Astrocyte (in vitro differentiated cells and primary cell): ENCODE data around the gene PDE6B. TPM values are rescaled to one million over a fixed set of nuclear protein-coding genes. Genes with fewer than 3 reads are reported as not detected.

Experiments
- DNase-seq: peaks from one replicate; pipeline ENCODE4 v3.0.0-alpha.2; 2010; ENCODE audit warnings: low read depth
- FAIRE-seq: peaks from 2 replicates; lab custom pipeline; 2011; peaks lifted over from hg19 to GRCh38; lab: Jason Lieb, UNC
- H2AFZ ChIP-seq: 2 replicates; pipeline ENCODE4 v1.6.0; 2012; ENCODE audit warnings: low read depth, low read length, inconsistent platforms
- H3K27ac ChIP-seq: 2 replicates; pipeline ENCODE4 v1.5.1; 2011; ENCODE audit warnings: low read depth, low read length, inconsistent platforms
- H3K27me3 ChIP-seq: 2 replicates; pipeline ENCODE4 v1.6.0; 2011; ENCODE audit warnings: low read length, inconsistent platforms; ENCODE audit not compliant: insufficient read depth
- H3K36me3 ChIP-seq: 2 replicates; pipeline ENCODE4 v1.5.1; 2011; ENCODE audit warnings: low read length, inconsistent platforms; ENCODE audit not compliant: insufficient read depth
- H3K4me1 ChIP-seq: 2 replicates; pipeline ENCODE4 v1.5.1; 2011; ENCODE audit warnings: low read length, inconsistent platforms; ENCODE audit not compliant: insufficient read depth
- H3K4me2 ChIP-seq: 2 replicates; pipeline ENCODE4 v1.6.0; 2012; ENCODE audit warnings: low read length, inconsistent platforms
- H3K4me3 ChIP-seq: 2 replicates; pipeline ENCODE4 v1.5.1; 2011; ENCODE audit warnings: low read depth, mild to moderate bottlenecking, low read length, inconsistent platforms; ENCODE audit not compliant: insufficient read depth
- H3K79me2 ChIP-seq: 2 replicates; pipeline ENCODE4 v1.6.0; 2012; ENCODE audit warnings: mild to moderate bottlenecking, low read length, inconsistent platforms; ENCODE audit not compliant: insufficient read depth
- H3K9ac ChIP-seq: 2 replicates; pipeline ENCODE4 v1.6.0; 2012; ENCODE audit warnings: mild to moderate bottlenecking, low read length, inconsistent platforms
- H3K9me3 ChIP-seq: 2 replicates; pipeline ENCODE4 v1.5.1; 2012; ENCODE audit warnings: low read depth, mild to moderate bottlenecking, low read length, inconsistent platforms; ENCODE audit not compliant: insufficient read depth
- H4K20me1 ChIP-seq: 2 replicates; pipeline ENCODE4 v1.6.0; 2012; ENCODE audit warnings: low read length, inconsistent platforms; ENCODE audit not compliant: insufficient read depth
- H3K27ac Mint-ChIP-seq: one replicate; pipeline ENCODE4 v1.8.0; 2021; ENCODE audit warnings: mild to moderate bottlenecking, mixed read lengths; ENCODE audit not compliant: unreplicated experiment
- H3K27me3 Mint-ChIP-seq: one replicate; pipeline ENCODE4 v1.8.0; 2021; ENCODE audit warnings: low read depth, mixed read lengths; ENCODE audit not compliant: unreplicated experiment
- H3K36me3 Mint-ChIP-seq: one replicate; pipeline ENCODE4 v1.8.0; 2021; ENCODE audit warnings: low read depth, mixed read lengths; ENCODE audit not compliant: unreplicated experiment
- H3K4me1 Mint-ChIP-seq: one replicate; pipeline ENCODE4 v1.8.0; 2021; ENCODE audit warnings: low read depth, mixed read lengths; ENCODE audit not compliant: unreplicated experiment
- H3K4me3 Mint-ChIP-seq: one replicate; pipeline ENCODE4 v1.8.0; 2021; ENCODE audit warnings: mild to moderate bottlenecking, moderate library complexity, mixed read lengths; ENCODE audit not compliant: unreplicated experiment
- H3K9me3 Mint-ChIP-seq: one replicate; pipeline ENCODE4 v1.8.0; 2021; ENCODE audit warnings: mild to moderate bottlenecking, mixed read lengths; ENCODE audit not compliant: unreplicated experiment
- CTCF ChIP-seq: IDR thresholded peaks from 2 replicates; pipeline ENCODE4 v1.5.1; 2011; ENCODE audit warnings: low read depth, mild to moderate bottlenecking, inconsistent platforms, low read length, moderate library complexity; ENCODE audit not compliant: insufficient read depth
- EZH2 ChIP-seq: IDR thresholded peaks from 2 replicates; pipeline ENCODE4 v1.6.1; 2012; ENCODE audit warnings: mild to moderate bottlenecking, low read length, inconsistent platforms; ENCODE audit not compliant: insufficient read depth
- total RNA-seq: library from RNA; stranded (reverse); gene quantifications from 2 replicates; pipeline ENCODE4 v1.2.1, GENCODE V29; 2021

The PDE6B gene
- total RNA-seq, 1 donor from 2014 or later = 2.8 TPM

- H3K9me3 Mint-ChIP-seq = peaks cover 3% of the 10 kb centered on the region
- H3K27ac ChIP-seq = no peak overlapping the region
- no peak for FAIRE-seq
- peaks cover 4% of the 10 kb centered on the region for H3K27me3 ChIP-seq
- H3K4me2 ChIP-seq = no peak overlapping the region
- H3K9me3 ChIP-seq = no peaks in the 10 kb centered on the region
- H3K4me1 ChIP-seq = no peaks in the 10 kb centered on the region
- no peak overlapping the region for H2AFZ ChIP-seq
- peaks cover 22% of the 10 kb centered on the region for H3K27me3 Mint-ChIP-seq
- H4K20me1 ChIP-seq = no peaks in the 10 kb centered on the region
- TF ChIP-seq CTCF = no peak
- no peak for TF ChIP-seq EZH2
- H3K4me3 Mint-ChIP-seq = no peak overlapping the region
- no peak for DNase-seq
- no peaks in the 10 kb centered on the region for H3K79me2 ChIP-seq
- H3K27ac Mint-ChIP-seq = no peak overlapping the region
- no peak overlapping the region for H3K4me3 ChIP-seq
- no peaks in the 10 kb centered on the region for H3K4me1 Mint-ChIP-seq
- no peaks in the 10 kb centered on the region for H3K36me3 ChIP-seq
- H3K9ac ChIP-seq = no peak overlapping the region
- H3K36me3 Mint-ChIP-seq = peaks cover 2% of the 10 kb centered on the region
These were observed 25.8 kb downstream of the PDE6B start for GRCh38 chr4:650951-651883.

GRCh38 chr4:651884-652642 lies 26.7 kb downstream of the PDE6B start:
- Mint-ChIP-seq H3K4me1 (no peaks in the 10 kb centered on the region), H3K36me3 (no peaks in the 10 kb centered on the region), H3K27ac (no peak overlapping the region), H3K27me3 (peaks cover 21% of the 10 kb centered on the region), H3K4me3 (no peak overlapping the region), H3K9me3 (peaks cover 3% of the 10 kb centered on the region)
- Histone ChIP-seq H4K20me1 (no peaks in the 10 kb centered on the region), H3K4me2 (no peak overlapping the region), H2AFZ (no peak overlapping the region), H3K4me1 (no peaks in the 10 kb centered on the region), H3K27me3 (peaks cover 4% of the 10 kb centered on the region), H3K9ac (no peak overlapping the region), H3K27ac (no peak overlapping the region), H3K36me3 (no peaks in the 10 kb centered on the region), H3K9me3 (peaks cover 2% of the 10 kb centered on the region), H3K79me2 (no peaks in the 10 kb centered on the region), H3K4me3 (no peak overlapping the region)
- DNase-seq (no peak), FAIRE-seq (no peak)
- TF ChIP-seq CTCF (no peak), EZH2 (no peak)
